Prostate gland (tissue), 2 donors: ENCODE measurements around the gene ARHGEF4.

ENCODE experiments used
- POLR2A ChIP-seq: fragments of 450-650 bp; IDR thresholded peaks from one replicate; pipeline ENCODE4 v1.6.1; 2016; ENCODE audit warnings: antibody characterized with exemption, mild to moderate bottlenecking
- TF ChIP-seq, protein P1 (sequence below), 4 experiments: fragments of 200-600 bp in 2 of 4; fragments of 450-650 bp in 2 of 4; sonication (generic) in 2 of 4; IDR thresholded peaks; 1 replicate in 3 of 4; 2 replicates in 1 of 4; pipeline ENCODE4 v1.5.1; 2016 to 2019; ENCODE audit warnings: antibody characterized with exemption in 4 of 4, mild to moderate bottlenecking in 2 of 4, moderate library complexity in 2 of 4

DNA sequence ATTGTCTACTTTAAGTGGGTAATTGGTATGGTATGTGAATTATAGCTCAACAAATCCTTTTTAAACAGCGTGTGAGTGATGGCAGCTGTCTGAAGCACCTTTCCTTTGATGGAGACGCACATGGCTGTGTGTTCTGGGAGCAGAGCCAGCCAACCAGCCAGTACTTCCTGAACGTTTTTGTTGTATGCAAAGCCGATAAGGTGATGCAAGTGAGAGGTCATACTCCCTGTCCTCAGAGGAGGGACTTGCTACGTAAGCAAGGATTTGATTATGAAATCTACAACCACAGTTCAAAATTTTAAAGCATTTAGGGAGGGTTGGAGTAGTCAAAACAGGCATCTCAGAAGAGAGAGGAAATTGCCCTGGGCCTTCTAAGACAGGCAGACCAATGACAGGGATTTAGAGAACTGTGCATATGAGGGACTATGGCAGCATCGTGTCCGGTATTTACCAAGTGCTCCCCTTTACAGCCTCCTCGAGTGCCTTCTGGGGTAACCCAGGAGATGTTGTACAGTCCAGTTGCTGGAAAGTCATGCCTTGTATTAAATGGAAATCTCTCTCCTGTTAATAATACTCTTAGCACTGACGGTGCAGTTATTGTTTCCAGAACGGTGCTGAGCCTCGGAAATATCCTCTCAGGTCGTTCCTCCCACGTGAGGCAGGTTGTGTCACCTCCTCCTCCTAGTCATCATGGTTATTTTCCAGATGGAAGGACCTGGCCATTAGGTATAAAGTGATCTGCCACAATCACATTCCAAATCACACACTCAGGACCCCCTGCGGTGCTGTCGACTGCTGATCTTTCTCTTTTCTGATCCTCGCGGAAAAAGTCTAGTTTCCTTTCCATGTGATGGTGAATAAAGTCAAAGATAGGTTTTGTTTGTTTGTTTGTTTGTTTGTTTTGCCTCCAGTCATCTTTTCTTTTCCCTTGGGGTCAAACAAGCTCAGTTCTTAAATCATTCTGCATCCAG, 28.4 kb downstream of the ARHGEF4 start:
- TF ChIP-seq, protein P1, sequence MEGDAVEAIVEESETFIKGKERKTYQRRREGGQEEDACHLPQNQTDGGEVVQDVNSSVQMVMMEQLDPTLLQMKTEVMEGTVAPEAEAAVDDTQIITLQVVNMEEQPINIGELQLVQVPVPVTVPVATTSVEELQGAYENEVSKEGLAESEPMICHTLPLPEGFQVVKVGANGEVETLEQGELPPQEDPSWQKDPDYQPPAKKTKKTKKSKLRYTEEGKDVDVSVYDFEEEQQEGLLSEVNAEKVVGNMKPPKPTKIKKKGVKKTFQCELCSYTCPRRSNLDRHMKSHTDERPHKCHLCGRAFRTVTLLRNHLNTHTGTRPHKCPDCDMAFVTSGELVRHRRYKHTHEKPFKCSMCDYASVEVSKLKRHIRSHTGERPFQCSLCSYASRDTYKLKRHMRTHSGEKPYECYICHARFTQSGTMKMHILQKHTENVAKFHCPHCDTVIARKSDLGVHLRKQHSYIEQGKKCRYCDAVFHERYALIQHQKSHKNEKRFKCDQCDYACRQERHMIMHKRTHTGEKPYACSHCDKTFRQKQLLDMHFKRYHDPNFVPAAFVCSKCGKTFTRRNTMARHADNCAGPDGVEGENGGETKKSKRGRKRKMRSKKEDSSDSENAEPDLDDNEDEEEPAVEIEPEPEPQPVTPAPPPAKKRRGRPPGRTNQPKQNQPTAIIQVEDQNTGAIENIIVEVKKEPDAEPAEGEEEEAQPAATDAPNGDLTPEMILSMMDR (IDR thresholded peaks at IDR 0.05) = no peak
- no peak for TF ChIP-seq POLR2A
